Hematopoietic multipotent progenitor cell treated with erythropoietin and hydrocortisone succinate and interleukin-3 and kit ligand, for 4 days (in vitro differentiated cells): ENCODE measurements around the gene AKR1C1.
"Not testable (repeated sequence)": the region's sequence is repeated elsewhere in the genome, so short reads cannot be mapped to it uniquely, and the experiment has no call there.

Experiments
- DNase-seq: peaks from one replicate; pipeline ENCODE4 v3.0.0-alpha.2; 2015

The AKR1C1 gene

GRCh38 chr10:5019770-5020612, 56.8 kb downstream of the AKR1C1 start:
- peak; percentile 78 for DNase-seq

DNA sequence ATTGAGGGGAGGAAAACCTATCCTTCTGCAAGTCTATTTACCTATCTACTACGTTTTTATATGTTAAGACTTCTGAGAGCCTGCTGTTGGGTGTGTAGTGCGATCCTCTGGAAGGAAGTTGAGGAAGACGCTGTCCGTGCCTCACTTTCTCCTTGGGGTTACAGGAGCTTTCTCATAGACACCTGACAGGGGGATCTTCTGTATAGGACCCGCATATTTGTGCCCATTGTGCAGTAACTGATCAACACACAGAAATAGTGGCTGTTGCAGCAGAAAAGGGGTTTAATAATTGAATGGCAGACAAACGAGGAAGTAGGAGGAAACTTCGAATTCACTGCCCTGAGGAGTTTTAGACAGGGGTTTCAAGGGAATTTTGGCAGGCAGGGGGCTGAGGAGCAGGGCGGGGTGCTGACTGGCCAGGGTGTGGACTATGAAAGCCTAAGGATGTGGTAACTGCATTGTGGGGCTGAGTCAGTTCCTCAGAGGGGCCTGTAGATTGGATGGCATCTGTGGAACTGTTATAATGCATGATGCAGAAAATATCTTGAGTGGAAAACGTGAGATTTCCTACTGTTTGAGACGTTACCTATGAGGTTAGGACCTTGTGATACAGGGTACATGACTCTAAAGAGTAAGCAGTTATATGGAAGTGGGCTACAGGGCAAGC, 58.5 kb downstream of the AKR1C1 start:
- DNase-seq, result not testable (repeated sequence)

DNA sequence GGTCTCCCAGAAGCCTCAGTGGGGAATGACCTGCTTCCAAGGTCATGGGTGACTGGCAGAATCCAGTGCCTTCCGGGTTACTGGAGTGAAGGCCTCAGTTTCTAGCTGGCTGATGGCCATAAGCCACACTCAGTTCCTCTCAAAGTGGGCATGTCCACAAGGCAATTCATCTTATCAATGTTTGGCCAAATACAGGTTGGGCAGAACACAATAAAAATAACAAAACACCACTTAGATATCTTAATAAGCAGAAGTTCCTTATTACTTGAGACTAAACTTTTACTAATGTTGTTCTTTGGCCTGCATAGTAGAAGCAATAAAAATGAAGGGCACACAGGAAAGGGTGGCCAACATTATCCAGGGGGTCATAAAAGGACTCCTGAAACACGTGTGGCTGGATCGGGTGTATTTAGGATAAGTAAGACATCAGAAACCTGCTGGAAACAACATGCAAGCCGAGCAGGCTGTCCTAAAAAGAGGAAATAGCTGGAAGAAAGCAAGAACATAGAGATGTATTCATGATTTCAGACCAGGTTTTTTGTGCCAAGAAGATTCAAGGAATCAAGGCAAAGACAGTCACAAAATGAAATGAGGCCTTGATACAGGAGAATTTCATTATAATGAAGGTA, 60.1 kb downstream of the AKR1C1 start:
- DNase-seq, result peak; percentile 47

DNA sequence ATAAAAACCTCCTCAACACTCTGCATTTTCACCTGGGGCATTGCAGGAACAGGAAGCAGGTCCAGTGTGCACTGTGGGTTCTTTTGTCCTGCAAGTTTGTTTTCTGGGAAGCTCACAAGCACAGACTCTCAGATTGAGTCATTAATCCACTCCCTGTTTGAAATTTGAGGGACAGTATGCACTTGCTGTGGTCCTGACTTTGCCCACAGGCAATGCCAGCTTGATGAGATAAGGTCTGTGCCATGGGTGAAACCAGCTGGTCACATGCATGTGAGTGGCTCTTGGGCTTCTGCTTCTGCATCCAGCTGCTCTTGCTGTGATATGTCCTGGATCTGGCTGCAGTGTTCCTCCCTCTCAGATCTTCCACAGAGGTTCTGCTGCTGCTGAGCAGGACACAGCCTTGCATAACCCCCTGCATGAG, 62.3 kb downstream of the AKR1C1 start:
- DNase-seq, result peak; percentile 86

- no peak for DNase-seq
Observed at GRCh38 chr10:5030989-5031388, 67.8 kb downstream of the AKR1C1 start.

DNA sequence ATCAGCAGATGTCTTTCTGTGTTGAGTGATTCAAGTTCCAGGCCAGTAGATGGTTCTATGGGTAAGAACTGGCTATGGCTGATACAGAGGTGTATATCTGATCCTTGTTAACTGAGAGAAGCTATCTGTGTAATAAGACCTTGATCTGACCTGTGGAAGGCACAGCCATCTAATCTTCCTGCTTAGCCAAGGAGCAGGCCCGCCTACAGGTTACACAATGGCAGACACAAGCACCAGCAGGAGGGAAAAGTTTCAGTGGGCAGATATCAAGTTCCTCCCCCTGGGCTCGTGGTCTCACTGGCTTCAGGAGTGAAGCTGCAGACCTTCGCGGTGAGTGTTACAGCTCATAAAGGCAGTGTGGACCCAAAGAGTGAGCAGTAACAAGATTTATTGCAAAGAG, 68.4 kb downstream of the AKR1C1 start:
- DNase-seq, result peak; percentile 54

DNA sequence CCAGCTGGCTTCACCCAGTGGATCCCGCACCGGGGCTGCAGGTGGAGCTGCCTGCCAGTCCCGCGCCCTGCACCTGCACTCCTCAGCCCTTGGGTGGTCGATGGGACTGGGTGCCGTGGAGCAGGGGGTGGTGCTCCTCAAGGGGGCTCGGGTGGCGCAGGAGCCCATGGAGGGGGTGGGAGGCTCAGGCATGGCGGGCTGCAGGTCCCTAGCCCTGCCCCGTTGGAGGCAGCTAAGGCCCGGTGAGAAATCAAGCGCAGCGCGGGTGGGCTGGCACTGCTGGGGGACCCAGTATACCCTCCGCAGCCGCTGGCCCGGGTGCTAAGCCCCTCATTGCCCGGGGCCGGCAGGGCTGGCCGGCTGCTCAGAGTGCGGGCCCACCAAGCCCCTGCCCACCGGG, 69.2 kb downstream of the AKR1C1 start:
- not testable (repeated sequence) for DNase-seq
